ENCODE measurements around the gene SLC43A3.

SLC43A3 gene

DNA sequence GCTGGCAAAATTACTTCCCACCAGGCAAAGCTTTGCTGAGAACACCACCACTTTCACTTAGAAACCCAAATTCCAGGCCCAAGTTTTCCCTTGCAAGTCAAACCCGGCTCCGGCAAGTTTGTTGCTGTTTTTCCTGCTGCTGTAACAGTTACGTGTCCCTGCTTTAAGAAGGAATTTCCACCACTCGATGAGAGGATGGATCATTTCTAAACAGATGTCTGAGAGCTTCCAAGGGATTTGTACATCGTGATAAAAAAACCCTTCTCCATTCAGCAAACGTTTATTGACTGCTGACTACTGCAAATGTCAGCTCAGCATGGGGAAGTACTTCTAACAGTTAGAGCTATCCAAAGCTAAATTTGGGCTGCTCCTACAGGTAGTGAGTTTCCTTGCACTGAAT is 69.1 kb downstream of the SLC43A3 start:
- DNase-seq (ENCODE audit: low read depth): no peak

DNA sequence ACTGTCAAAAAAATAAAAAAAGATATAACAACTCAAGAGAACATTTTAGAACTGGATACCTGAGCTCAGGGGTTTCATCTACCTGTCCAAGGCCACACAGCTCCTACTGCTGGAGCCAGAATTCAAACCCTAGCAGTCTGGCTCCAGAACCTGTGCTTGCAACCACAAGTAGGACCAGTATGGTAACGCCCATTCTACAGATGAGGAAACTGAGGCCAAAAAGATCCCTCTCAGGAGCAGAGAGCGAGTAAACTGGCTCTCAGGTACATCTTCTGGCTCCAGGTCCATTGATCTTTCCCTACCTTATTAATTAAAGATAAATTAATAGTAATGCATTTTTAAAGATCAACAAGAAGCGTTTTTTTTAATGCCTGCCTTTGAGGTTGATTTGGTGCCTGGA is 69.6 kb downstream of the SLC43A3 start:
- no peak for DNase-seq (ENCODE audit: low read depth)
